H1 (cell line): Measurements from ENCODE around the gene FHOD1. TPM values are rescaled to one million over a fixed set of nuclear protein-coding genes. Genes with fewer than 3 reads are reported as not detected.

Experiments used
- CTCF ChIA-PET: fragments of 300-600 bp; sonication (Branson Sonifier 250); formaldehyde crosslinking; loops from one replicate; lab custom pipeline; 2021; ENCODE audit not compliant: partially characterized antibody; lab: Charles Lee
- POLR2A ChIA-PET: fragments of 300-600 bp; sonication (Branson Sonifier 250); formaldehyde crosslinking; loops from one replicate; lab custom pipeline; 2021; ENCODE audit warnings: inconsistent platforms; ENCODE audit not compliant: partially characterized antibody; lab: Charles Lee
- DNase-seq, 2 experiments: peaks; one replicate each; pipeline versions ENCODE4 v3.0.0 to v3.0.0-alpha.2; 2010 to 2022; ENCODE audit warnings: low spot score in 2 of 2, low read depth in 1 of 2, mixed read lengths in 1 of 2
- FAIRE-seq: peaks from 2 replicates; lab custom pipeline; 2011; peaks lifted over from hg19 to GRCh38; lab: Jason Lieb, UNC
- H2AFZ ChIP-seq: 2 replicates; pipeline ENCODE4 v1.8.1; 2012; ENCODE audit warnings: low read length, inconsistent platforms
- H2AK5ac ChIP-seq: 2 replicates; pipeline ENCODE4 v1.6.1; 2013; ENCODE audit warnings: low read depth, low read length
- H2BK120ac ChIP-seq: replicated peaks from 2 replicates; pipeline ENCODE3; 2013; ENCODE audit warnings: low read depth, low read length, inconsistent platforms
- H2BK12ac ChIP-seq: 2 replicates; pipeline ENCODE4 v1.6.1; 2013; ENCODE audit warnings: low read depth, low read length
- H2BK15ac ChIP-seq: 2 replicates; pipeline ENCODE4 v1.6.1; 2013; ENCODE audit warnings: low read length
- H2BK20ac ChIP-seq: 2 replicates; pipeline ENCODE4 v1.6.1; 2013; ENCODE audit warnings: low read length
- H2BK5ac ChIP-seq: 2 replicates; pipeline ENCODE4 v1.6.1; 2013; ENCODE audit warnings: low read depth, low read length
- H3K14ac ChIP-seq: 2 replicates; pipeline ENCODE4 v1.6.1; 2013; ENCODE audit warnings: inconsistent platforms; ENCODE audit not compliant: insufficient read length
- H3K18ac ChIP-seq: 2 replicates; pipeline ENCODE4 v1.6.1; 2013; ENCODE audit warnings: low read length; ENCODE audit errors: extremely low read depth
- H3K23ac ChIP-seq: 2 replicates; pipeline ENCODE4 v1.6.1; 2013; ENCODE audit warnings: inconsistent platforms; ENCODE audit not compliant: insufficient read length
- H3K23me2 ChIP-seq: 2 replicates; pipeline ENCODE4 v1.6.1; 2013; ENCODE audit warnings: low read depth, low read length
- H3K27ac ChIP-seq: 2 replicates; pipeline ENCODE4 v1.6.1; 2011; ENCODE audit warnings: low read depth, low read length, inconsistent platforms
- H3K27me3 ChIP-seq, 4 experiments: replicated peaks in 1 of 4; 1 replicate in 1 of 4; 2 replicates in 3 of 4; pipeline versions ENCODE4 v1.6.1 to v1.8.1; 2011 to 2013; ENCODE audit warnings: low read length in 3 of 4, mild to moderate bottlenecking in 3 of 4, inconsistent platforms in 2 of 4, mixed read lengths in 2 of 4, moderate library complexity in 1 of 4; ENCODE audit not compliant: control insufficient read depth in 3 of 4, insufficient read depth in 3 of 4; ENCODE audit errors: extremely low read depth in 1 of 4
- H3K36me3 ChIP-seq, 4 experiments: 2 replicates each; pipeline versions ENCODE4 v1.6.1 to v1.8.1; 2011 to 2013; ENCODE audit warnings: mild to moderate bottlenecking in 4 of 4, low read length in 3 of 4, moderate library complexity in 2 of 4, control low read depth in 1 of 4, inconsistent platforms in 1 of 4; ENCODE audit not compliant: insufficient read depth in 4 of 4, control insufficient read depth in 2 of 4
- H3K4ac ChIP-seq: replicated peaks from 2 replicates; pipeline ENCODE3; 2013; ENCODE audit warnings: low read length, low read depth, mixed read lengths, inconsistent platforms; ENCODE audit not compliant: insufficient read length
- H3K4me1 ChIP-seq, 4 experiments: replicated peaks in 1 of 4; 1 replicate in 1 of 4; 2 replicates in 3 of 4; pipeline versions ENCODE4 v1.6.1 to v1.8.1; 2011 to 2013; ENCODE audit warnings: low read length in 3 of 4, inconsistent platforms in 2 of 4, mixed read lengths in 1 of 4; ENCODE audit not compliant: insufficient read depth in 4 of 4, control insufficient read depth in 3 of 4
- H3K4me2 ChIP-seq, 2 experiments: 2 replicates each; pipeline versions ENCODE4 v1.6.1 to v1.8.1; 2011 to 2013; ENCODE audit warnings: low read depth in 2 of 2, low read length in 2 of 2, control low read depth in 1 of 2, inconsistent platforms in 1 of 2, mild to moderate bottlenecking in 1 of 2; ENCODE audit not compliant: insufficient read depth in 1 of 2
- H3K4me3 ChIP-seq, 4 experiments: fragments of 200-600, 300-600 bp in 1 of 4; sonication (generic), shearing (Covaris generic), sonication (Bioruptor Twin) in 1 of 4; 2 replicates each; pipeline versions ENCODE4 v1.5.1 to v1.8.1; 2011 to 2016; ENCODE audit warnings: low read length in 4 of 4, low read depth in 3 of 4, control low read depth in 2 of 4, inconsistent platforms in 2 of 4, mild to moderate bottlenecking in 2 of 4, mixed read lengths in 1 of 4, moderate library complexity in 1 of 4; ENCODE audit not compliant: insufficient read depth in 2 of 4; ENCODE audit errors: extremely low read depth in 1 of 4
- H3K56ac ChIP-seq: replicated peaks from 2 replicates; pipeline ENCODE3; 2013; ENCODE audit warnings: low read depth, mild to moderate bottlenecking, mixed read lengths, low read length, inconsistent platforms; ENCODE audit not compliant: insufficient read length
- H3K79me1 ChIP-seq: 2 replicates; pipeline ENCODE4 v1.6.1; 2013; ENCODE audit warnings: low read depth, low read length, control low read depth
- H3K79me2 ChIP-seq, 2 experiments: 2 replicates each; pipeline versions ENCODE4 v1.6.1 to v1.8.1; 2012 to 2013; ENCODE audit warnings: low read length in 2 of 2, mild to moderate bottlenecking in 2 of 2, inconsistent platforms in 1 of 2; ENCODE audit not compliant: insufficient read depth in 2 of 2, control insufficient read depth in 1 of 2
- H3K9ac ChIP-seq, 4 experiments: replicated peaks in 1 of 4; 1 replicate in 1 of 4; 2 replicates in 3 of 4; pipeline versions ENCODE4 v1.6.1 to v1.8.1; 2011 to 2013; ENCODE audit warnings: low read depth in 3 of 4, low read length in 3 of 4, control low read depth in 2 of 4, mild to moderate bottlenecking in 2 of 4, moderate library complexity in 2 of 4, inconsistent platforms in 1 of 4; ENCODE audit errors: extremely low read depth in 1 of 4
- H3K9me3 ChIP-seq, 2 experiments: 2 replicates each; pipeline versions ENCODE4 v1.6.1 to v1.8.1; 2012 to 2013; ENCODE audit warnings: mild to moderate bottlenecking in 2 of 2, moderate library complexity in 2 of 2, control low read depth in 1 of 2, inconsistent platforms in 1 of 2, low read depth in 1 of 2, low read length in 1 of 2, mixed read lengths in 1 of 2; ENCODE audit not compliant: insufficient read depth in 2 of 2
- H4K20me1 ChIP-seq, 2 experiments: replicated peaks in 1 of 2; 2 replicates each; pipeline versions ENCODE3 to v1.8.1; 2011 to 2013; ENCODE audit warnings: inconsistent platforms in 2 of 2, low read length in 2 of 2, mild to moderate bottlenecking in 1 of 2; ENCODE audit not compliant: insufficient read depth in 2 of 2, control insufficient read depth in 1 of 2
- H4K5ac ChIP-seq: 2 replicates; pipeline ENCODE4 v1.6.1; 2013; ENCODE audit warnings: low read length, low read depth, mixed read lengths, inconsistent platforms; ENCODE audit not compliant: insufficient read length
- H4K8ac ChIP-seq: 2 replicates; pipeline ENCODE4 v1.8.0; 2013; ENCODE audit warnings: mild to moderate bottlenecking, moderate library complexity, low read length, inconsistent platforms; ENCODE audit not compliant: insufficient read depth; ENCODE audit errors: extremely low read depth
- H4K91ac ChIP-seq: replicated peaks from 2 replicates; pipeline ENCODE3; 2013; ENCODE audit warnings: low read length, mixed read lengths, inconsistent platforms; ENCODE audit not compliant: insufficient read length
- ATF2 ChIP-seq: IDR thresholded peaks from 2 replicates; pipeline ENCODE4 v1.6.1; 2012; ENCODE audit warnings: low read length, inconsistent platforms
- POLR2A ChIP-seq, 2 experiments: IDR thresholded peaks; 1 replicate in 1 of 2; 2 replicates in 1 of 2; pipeline ENCODE4 v1.6.1; 2011; ENCODE audit warnings: low read depth in 2 of 2, low read length in 2 of 2, mild to moderate bottlenecking in 2 of 2; ENCODE audit errors: control extremely low read depth in 1 of 2
- WGBS, 2 experiments: shearing (Covaris generic) in 1 of 2; methylation state at CpG; one replicate each; pipeline versions ENCODE4 v1.1.6 to v1.1.7; 2013 to 2015; ENCODE audit warnings: low lambda C conversion rate in 2 of 2, mixed read lengths in 2 of 2, inconsistent platforms in 1 of 2, low coverage in 1 of 2, missing lambda C conversion rate in 1 of 2; ENCODE audit not compliant: insufficient replicate concordance in 2 of 2, insufficient coverage in 1 of 2, insufficient read length in 1 of 2; ENCODE audit errors: extremely low coverage in 1 of 2, missing lambda C conversion rate in 1 of 2; 5-methylcytosine and 5-hydroxymethylcytosine counted together
- polyA plus RNA-seq, 7 experiments: library from polyadenylated mRNA; depleted of rRNA in 3 of 7; stranded (reverse) in 5 of 7; unstranded in 2 of 7; fragments of >200 nt in 5 of 7; fragments of 200-250 nt in 2 of 7; gene quantifications; 1 replicate in 5 of 7; 2 replicates in 1 of 7; 4 replicates in 1 of 7; pipeline versions ENCODE4 v1.2.1 to v1.2.3, GENCODE V29; 2011 to 2013; ENCODE audit warnings: missing spikeins in 2 of 7, mixed read lengths in 2 of 7
- total RNA-seq: library from RNA; stranded (reverse); fragmentation: NEBNext Ultra II Directional; extraction: Animal tissue kit (Norgen Biotek cat#: 25700); gene quantifications from 2 replicates; pipeline ENCODE4 v1.2.1, GENCODE V29; 2021

FHOD1 gene
- total and polyA plus RNA-seq, 2 of the 8 experiments (the other 6 are each of a cell fraction or from before 2014, with no cell fraction given): 31.3 to 60.7 TPM

- H2BK12ac ChIP-seq: no peak overlapping the region
- H2BK5ac ChIP-seq: no peak overlapping the region
- H2AK5ac ChIP-seq: no peak overlapping the region
- FAIRE-seq: no peak
- no peak for DNase-seq
- no peak overlapping the region; the same call in 1 of the 2 replicates for H4K8ac ChIP-seq
- no peaks in the 10 kb centered on the region for H3K9me3 ChIP-seq
- H3K4me1 ChIP-seq: peaks cover 0 to 6% (median 3%) of the 10 kb centered on the region in 4 experiments; a peak in 3 of 7 replicates
- 85% methylated on average over 9 of the region's 9 CpGs; no CpG with 5 or more reads in 1 of the 2 experiments for WGBS, 2 experiments
- no peak overlapping the region for H4K5ac ChIP-seq
- no peak overlapping the region for H3K18ac ChIP-seq
- TF ChIP-seq POLR2A (IDR thresholded peaks at IDR 0.05; ENCODE audit: control extremely low read depth in 1 of 2, low read depth in 2 of 2, low read length in 2 of 2): peak in 1 of 2 experiments; percentile 36; a peak in 1 of 3 replicates
- TF ChIP-seq ATF2: no peak
- no peak overlapping the region for H3K56ac ChIP-seq
- H3K4me2 ChIP-seq: no peak overlapping the region; a peak in 1 of 4 replicates
- ChIA-PET POLR2A (interaction anchor here (1.1 to 2.7 kb wide), 5 partner anchors 12 to 36 kb away, joined by 3 to 20 read pairs (median 4); partner anchors contain the start of gene E2F4), CTCF (interaction anchor here (1.4 to 2.9 kb wide), 5 partner anchors 14 to 53 kb away, joined by 3 to 11 read pairs (median 6); partner anchors contain the start of genes ELMO3 and FHOD1)
- peaks cover 3 to 14% of the 10 kb centered on the region in 2 experiments for H4K20me1 ChIP-seq
- H3K36me3 ChIP-seq: peaks cover 17 to 39% (median 36%) of the 10 kb centered on the region in 4 experiments; a peak in 7 of 8 replicates
- H3K23ac ChIP-seq: no peak overlapping the region
- H3K79me2 ChIP-seq: peaks cover 0 to 13% of the 10 kb centered on the region in 2 experiments; a peak in 2 of 4 replicates
- H2BK15ac ChIP-seq: no peak overlapping the region
- H3K23me2 ChIP-seq: peaks cover 5% of the 10 kb centered on the region
- no peak overlapping the region for H3K4ac ChIP-seq
- no peak overlapping the region for H4K91ac ChIP-seq
- no peak overlapping the region for H2AFZ ChIP-seq
- H3K27me3 ChIP-seq: no peaks in the 10 kb centered on the region; a peak in 2 of 7 replicates
- no peak overlapping the region for H3K9ac ChIP-seq
- no peak overlapping the region for H3K14ac ChIP-seq
- no peak overlapping the region for H2BK120ac ChIP-seq
- no peak overlapping the region for H3K27ac ChIP-seq
- no peak overlapping the region for H3K4me3 ChIP-seq
- H2BK20ac ChIP-seq: no peak overlapping the region
- no peaks in the 10 kb centered on the region; the same call in 1 of the 2 replicates for H3K79me1 ChIP-seq
Observed at GRCh38 chr16:67228905-67229304, 18.4 kb downstream of the FHOD1 start.
